Breast epithelium (tissue), 3 donors: ENCODE measurements around the gene MARS1.

Experiments used
- CTCF ChIP-seq, 3 donors: fragments of 450-650 bp; IDR thresholded peaks; one replicate each; pipeline ENCODE4 v1.5.1; 2016 to 2017; ENCODE audit warnings: antibody characterized with exemption in 3 of 3, mild to moderate bottlenecking in 3 of 3, moderate library complexity in 3 of 3
- POLR2A ChIP-seq: fragments of 450-650 bp; IDR thresholded peaks from one replicate; pipeline ENCODE4 v1.6.1; 2016; ENCODE audit warnings: antibody characterized with exemption, mild to moderate bottlenecking, moderate library complexity

DNA sequence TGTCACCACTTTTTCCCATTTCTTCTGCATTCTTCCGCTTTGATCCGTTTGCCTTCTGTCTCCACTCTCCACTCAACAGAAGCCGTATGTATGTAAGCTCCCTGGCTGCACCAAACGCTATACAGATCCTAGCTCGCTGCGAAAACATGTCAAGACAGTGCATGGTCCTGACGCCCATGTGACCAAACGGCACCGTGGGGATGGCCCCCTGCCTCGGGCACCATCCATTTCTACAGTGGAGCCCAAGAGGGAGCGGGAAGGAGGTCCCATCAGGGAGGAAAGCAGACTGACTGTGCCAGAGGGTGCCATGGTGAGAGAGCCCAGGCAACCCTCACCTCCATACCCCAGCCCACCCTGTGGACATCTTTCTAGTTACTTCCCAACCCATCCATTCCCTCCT is 20.0 kb upstream of the MARS1 start:
- no peak for TF ChIP-seq POLR2A
- TF ChIP-seq CTCF (IDR thresholded peaks at IDR 0.05): no peak
